Measurements from ENCODE around the gene PREPL. TPM values are rescaled to one million over a fixed set of nuclear protein-coding genes. Genes with fewer than 3 reads are reported as not detected.

The PREPL gene
- total and polyA plus RNA-seq, 2 donors (not counting 1 experiment from before 2014, with no cell fraction given) = 5.5 to 34.0 TPM

DNA sequence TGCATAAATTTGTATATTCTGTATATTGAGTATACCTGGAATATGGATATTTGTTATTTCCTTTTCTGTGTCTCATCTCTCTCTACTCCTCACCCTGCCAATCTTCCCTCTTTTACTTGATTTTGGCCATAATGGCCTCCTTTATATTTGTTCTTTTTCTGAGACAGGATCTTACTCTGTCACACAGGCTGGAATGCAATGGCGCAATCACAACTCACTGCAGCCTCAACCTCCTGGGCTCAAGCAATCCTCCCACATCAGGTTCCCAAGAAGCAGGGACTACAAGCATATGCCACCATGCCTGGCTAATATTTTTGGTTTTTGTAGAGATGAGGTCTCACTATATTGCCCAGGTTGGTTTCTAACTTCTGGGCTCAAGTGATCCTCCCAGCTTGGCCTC, 30.5 kb downstream of the PREPL start:
- intact Hi-C loops (cut with micrococcal nuclease) = no loop called here
- TF ChIP-seq, protein P1, sequence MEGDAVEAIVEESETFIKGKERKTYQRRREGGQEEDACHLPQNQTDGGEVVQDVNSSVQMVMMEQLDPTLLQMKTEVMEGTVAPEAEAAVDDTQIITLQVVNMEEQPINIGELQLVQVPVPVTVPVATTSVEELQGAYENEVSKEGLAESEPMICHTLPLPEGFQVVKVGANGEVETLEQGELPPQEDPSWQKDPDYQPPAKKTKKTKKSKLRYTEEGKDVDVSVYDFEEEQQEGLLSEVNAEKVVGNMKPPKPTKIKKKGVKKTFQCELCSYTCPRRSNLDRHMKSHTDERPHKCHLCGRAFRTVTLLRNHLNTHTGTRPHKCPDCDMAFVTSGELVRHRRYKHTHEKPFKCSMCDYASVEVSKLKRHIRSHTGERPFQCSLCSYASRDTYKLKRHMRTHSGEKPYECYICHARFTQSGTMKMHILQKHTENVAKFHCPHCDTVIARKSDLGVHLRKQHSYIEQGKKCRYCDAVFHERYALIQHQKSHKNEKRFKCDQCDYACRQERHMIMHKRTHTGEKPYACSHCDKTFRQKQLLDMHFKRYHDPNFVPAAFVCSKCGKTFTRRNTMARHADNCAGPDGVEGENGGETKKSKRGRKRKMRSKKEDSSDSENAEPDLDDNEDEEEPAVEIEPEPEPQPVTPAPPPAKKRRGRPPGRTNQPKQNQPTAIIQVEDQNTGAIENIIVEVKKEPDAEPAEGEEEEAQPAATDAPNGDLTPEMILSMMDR (IDR thresholded peaks at IDR 0.05) = no peak
- no peak for TF ChIP-seq EZH2 (IDR thresholded peaks at IDR 0.05; ENCODE audit: borderline replicate concordance, insufficient read depth, low read depth, low read length, poor library complexity, severe bottlenecking)
- Histone ChIP-seq H2AFZ (ENCODE audit: insufficient read depth, low read depth, low read length, poor library complexity, severe bottlenecking) (no peak overlapping the region), H4K20me1 (ENCODE audit: control insufficient read depth, insufficient read depth, low read length, poor library complexity, severe bottlenecking) (no peaks in the 10 kb centered on the region), H3K79me2 (ENCODE audit: control insufficient read depth, insufficient read depth, low read length) (no peaks in the 10 kb centered on the region), H3K9me3 (ENCODE audit: control extremely low read depth in 1 of 3, control insufficient read depth in 2 of 3, insufficient read depth in 1 of 3, low read length in 2 of 3) (no peaks in the 10 kb centered on the region), H3K27ac (ENCODE audit: low read length in 2 of 2) (no peak overlapping the region), H3K4me2 (replicated peaks; ENCODE audit: low read depth, low read length, poor library complexity, severe bottlenecking) (no peak overlapping the region), H3K9ac (ENCODE audit: low read length) (no peak overlapping the region), H3K36me3 (replicated peaks in 1 of 2; ENCODE audit: control extremely low read depth in 1 of 2, control insufficient read depth in 1 of 2, extremely low read depth in 1 of 2, insufficient read depth in 2 of 2, low read length in 1 of 2) (peaks cover 6 to 29% of the 10 kb centered on the region in 2 experiments), H3K4me1 (ENCODE audit: control insufficient read depth in 2 of 2, insufficient read depth in 2 of 2, low read length in 2 of 2) (no peaks in the 10 kb centered on the region), H3K4me3 (ENCODE audit: control extremely low read depth in 1 of 5, extremely low read depth in 1 of 5, insufficient read depth in 1 of 5, low read depth in 2 of 5, low read length in 4 of 5) (no peak overlapping the region), H3K27me3 (replicated peaks in 1 of 4; ENCODE audit: control extremely low read depth in 1 of 4, control insufficient read depth in 3 of 4, insufficient read depth in 4 of 4, low read length in 3 of 4) (no peaks in the 10 kb centered on the region)
- Mint-ChIP-seq H3K9me3 (ENCODE audit: insufficient read depth) (no peaks in the 10 kb centered on the region), H3K27ac (no peak overlapping the region), H3K4me1 (no peaks in the 10 kb centered on the region), H3K4me3 (no peak overlapping the region), H3K27me3 (no peaks in the 10 kb centered on the region)
- no peak for DNase-seq
- no peak for ATAC-seq (ENCODE audit: low read depth)
- POLR2A ChIA-PET = no interaction called here
- WGBS (ENCODE audit: insufficient coverage) = 100% methylated on average over 1 of the region's 1 CpG
- CTCF ChIA-PET = no interaction called here

DNA sequence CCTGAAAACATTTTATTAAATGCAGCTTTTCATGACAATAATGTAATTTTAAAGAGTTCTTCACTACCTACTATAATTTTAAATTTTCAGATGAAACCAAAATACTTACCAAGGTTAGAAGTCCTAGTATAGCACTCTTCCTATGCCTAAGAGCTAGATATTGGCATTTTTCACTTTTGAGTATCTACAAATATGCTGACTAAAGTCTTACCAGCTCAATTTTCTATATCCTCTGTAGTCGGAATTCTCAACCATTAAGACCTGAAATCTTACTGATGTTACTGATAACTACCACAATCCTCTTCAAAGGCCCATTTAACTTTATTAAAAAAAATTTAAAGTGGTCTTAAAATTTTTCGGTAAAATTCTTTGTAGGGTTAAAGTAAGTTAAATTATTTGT, 32.0 kb downstream of the PREPL start:
- Mint-ChIP-seq H3K27me3 (no peaks in the 10 kb centered on the region), H3K4me1 (no peaks in the 10 kb centered on the region), H3K9me3 (ENCODE audit: insufficient read depth) (no peaks in the 10 kb centered on the region), H3K27ac (no peak overlapping the region), H3K4me3 (no peak overlapping the region)
- ChIA-PET CTCF (interaction anchor here (1.0 kb wide), 1 partner anchor 85 kb away, joined by 4 read pairs; no protein-coding TSS in a partner anchor), POLR2A (no interaction called here)
- Histone ChIP-seq H3K27me3 (replicated peaks in 1 of 4; ENCODE audit: control extremely low read depth in 1 of 4, control insufficient read depth in 3 of 4, insufficient read depth in 4 of 4, low read length in 3 of 4) (no peaks in the 10 kb centered on the region), H2AFZ (ENCODE audit: insufficient read depth, low read depth, low read length, poor library complexity, severe bottlenecking) (no peak overlapping the region), H3K4me1 (ENCODE audit: control insufficient read depth in 2 of 2, insufficient read depth in 2 of 2, low read length in 2 of 2) (no peaks in the 10 kb centered on the region), H4K20me1 (ENCODE audit: control insufficient read depth, insufficient read depth, low read length, poor library complexity, severe bottlenecking) (no peaks in the 10 kb centered on the region), H3K36me3 (replicated peaks in 1 of 2; ENCODE audit: control extremely low read depth in 1 of 2, control insufficient read depth in 1 of 2, extremely low read depth in 1 of 2, insufficient read depth in 2 of 2, low read length in 1 of 2) (peaks cover 6 to 37% of the 10 kb centered on the region in 2 experiments), H3K4me3 (ENCODE audit: control extremely low read depth in 1 of 5, extremely low read depth in 1 of 5, insufficient read depth in 1 of 5, low read depth in 2 of 5, low read length in 4 of 5) (no peak overlapping the region), H3K9ac (ENCODE audit: low read length) (no peak overlapping the region), H3K27ac (ENCODE audit: low read length in 2 of 2) (peak overlapping the region in 1 of 2 donors; percentile 11), H3K9me3 (ENCODE audit: control extremely low read depth in 1 of 3, control insufficient read depth in 2 of 3, insufficient read depth in 1 of 3, low read length in 2 of 3) (no peaks in the 10 kb centered on the region), H3K4me2 (replicated peaks; ENCODE audit: low read depth, low read length, poor library complexity, severe bottlenecking) (no peak overlapping the region), H3K79me2 (ENCODE audit: control insufficient read depth, insufficient read depth, low read length) (no peaks in the 10 kb centered on the region)
- WGBS (ENCODE audit: insufficient coverage) = no CpG with 5 or more reads among the region's 2 CpGs
- DNase-seq (no peak), ATAC-seq (ENCODE audit: low read depth) (no peak)
- TF ChIP-seq, protein P1 (IDR thresholded peaks at IDR 0.05) = no peak
- no peak for TF ChIP-seq EZH2 (IDR thresholded peaks at IDR 0.05; ENCODE audit: borderline replicate concordance, insufficient read depth, low read depth, low read length, poor library complexity, severe bottlenecking)
- intact Hi-C loops (cut with micrococcal nuclease) = no loop called here

Measured in B cell (primary cell).